ENCODE data around the gene TBX2. TPM values are rescaled to one million over a fixed set of nuclear protein-coding genes. Genes with fewer than 3 reads are reported as not detected.
A peak's percentile ranks its signal among the peaks of the same experiment; 100 is the strongest.

Gene TBX2
- total RNA-seq, 1 donor from 2014 or later, result 8.6 TPM

DNA sequence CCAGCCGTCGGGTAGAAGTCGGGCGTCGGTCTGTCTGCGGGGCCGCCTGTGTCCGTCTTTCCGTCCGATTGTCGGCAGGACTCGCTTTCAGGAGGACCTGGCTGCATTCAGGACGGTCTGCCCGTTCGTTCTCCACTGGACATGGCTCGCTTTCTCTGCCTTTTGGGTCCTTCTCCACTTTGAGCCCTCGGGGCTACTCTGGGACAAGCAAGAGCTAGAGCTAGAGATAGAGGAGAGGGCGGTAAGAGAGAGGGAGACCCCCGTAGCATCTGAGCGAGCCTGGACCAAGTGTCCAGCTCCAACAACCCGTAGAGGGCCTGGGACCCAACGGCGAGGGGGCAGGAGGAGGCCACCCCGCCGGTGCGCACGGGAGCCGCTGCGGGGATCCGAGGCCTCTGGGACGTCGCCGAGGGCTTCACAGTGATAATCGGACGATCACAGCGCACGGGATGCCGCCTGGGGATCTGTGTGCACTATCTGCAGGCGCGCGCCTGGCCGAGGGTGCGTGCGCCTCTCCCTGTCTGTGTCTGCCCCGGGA is 57.1 kb downstream of the TBX2 start:
- Mint-ChIP-seq H3K36me3 (ENCODE audit: low read depth) (peaks cover 14% of the 10 kb centered on the region), H3K27me3 (ENCODE audit: low read depth) (peaks cover 80% of the 10 kb centered on the region), H3K27ac (ENCODE audit: unreplicated experiment) (no peak overlapping the region), H3K4me1 (ENCODE audit: low read depth) (peaks cover 24% of the 10 kb centered on the region), H3K4me3 (ENCODE audit: unreplicated experiment) (peak overlapping the region; percentile 64), H3K9me3 (ENCODE audit: low read depth) (no peaks in the 10 kb centered on the region)
- DNase-seq (ENCODE audit: low spot score), result peak; percentile 92
- TF ChIP-seq CTCF (IDR thresholded peaks at IDR 0.05), result no peak

- TF ChIP-seq CTCF (IDR thresholded peaks at IDR 0.05), result no peak
- no peak overlapping the region for H3K27ac Mint-ChIP-seq (ENCODE audit: unreplicated experiment)
- peaks cover 84% of the 10 kb centered on the region for H3K27me3 Mint-ChIP-seq (ENCODE audit: low read depth)
- peaks cover 29% of the 10 kb centered on the region for H3K4me1 Mint-ChIP-seq (ENCODE audit: low read depth)
- H3K36me3 Mint-ChIP-seq (ENCODE audit: low read depth), result peaks cover 14% of the 10 kb centered on the region
- peak overlapping the region; percentile 64 for H3K4me3 Mint-ChIP-seq (ENCODE audit: unreplicated experiment)
- no peak for DNase-seq (ENCODE audit: low spot score)
- H3K9me3 Mint-ChIP-seq (ENCODE audit: low read depth), result no peaks in the 10 kb centered on the region
Observed at GRCh38 chr17:61457226-61457983, 57.8 kb downstream of the TBX2 start.

- Mint-ChIP-seq H3K4me3 (ENCODE audit: unreplicated experiment) (peak overlapping the region; percentile 22), H3K36me3 (ENCODE audit: low read depth) (peaks cover 14% of the 10 kb centered on the region), H3K27me3 (ENCODE audit: low read depth) (peaks cover 84% of the 10 kb centered on the region), H3K27ac (ENCODE audit: unreplicated experiment) (no peak overlapping the region), H3K9me3 (ENCODE audit: low read depth) (no peaks in the 10 kb centered on the region), H3K4me1 (ENCODE audit: low read depth) (peaks cover 29% of the 10 kb centered on the region)
- TF ChIP-seq CTCF (IDR thresholded peaks at IDR 0.05), result no peak
- DNase-seq (ENCODE audit: low spot score), result no peak
Observed at GRCh38 chr17:61458000-61458399, 58.4 kb downstream of the TBX2 start.

- DNase-seq (ENCODE audit: low spot score), result no peak
- Mint-ChIP-seq H3K27ac (ENCODE audit: unreplicated experiment) (no peak overlapping the region), H3K36me3 (ENCODE audit: low read depth) (peaks cover 12% of the 10 kb centered on the region)
Observed at GRCh38 chr17:61458421-61459141, 58.9 kb downstream of the TBX2 start.

More at GRCh38 chr17:61458421-61459141, 58.9 kb downstream of the TBX2 start:
- no peak for TF ChIP-seq CTCF (IDR thresholded peaks at IDR 0.05)
- Mint-ChIP-seq H3K4me1 (ENCODE audit: low read depth) (peaks cover 29% of the 10 kb centered on the region), H3K27me3 (ENCODE audit: low read depth) (peaks cover 80% of the 10 kb centered on the region), H3K9me3 (ENCODE audit: low read depth) (no peaks in the 10 kb centered on the region), H3K4me3 (ENCODE audit: unreplicated experiment) (no peak overlapping the region)

Other genes with a start within 250 kb of the TBX2 start
- gene TBX4, start 52.6 kb downstream of the TBX2 start, total RNA-seq, result not detected in 3 replicates
- gene NACA2, start 191.4 kb downstream of the TBX2 start, total RNA-seq, result not detected in 3 replicates